Immature natural killer cell (primary cell): ENCODE data around the gene H6PD. TPM values are rescaled to one million over a fixed set of nuclear protein-coding genes. Genes with fewer than 3 reads are reported as not detected.

Source experiments
- DNase-seq, 3 donors: peaks; one replicate each; pipeline ENCODE4 v3.0.0; 2022; ENCODE audit warnings: mixed read lengths in 1 of 3
- H3K27ac Mint-ChIP-seq, 6 donors: one replicate each; pipeline ENCODE4 v1.8.0; 2020; ENCODE audit warnings: mixed read lengths in 6 of 6, mild to moderate bottlenecking in 5 of 6, inconsistent platforms in 4 of 6, moderate library complexity in 3 of 6
- H3K27me3 Mint-ChIP-seq, 3 donors: one replicate each; pipeline ENCODE4 v1.8.0; 2020 to 2021; ENCODE audit warnings: low read depth in 3 of 3, mild to moderate bottlenecking in 3 of 3, mixed read lengths in 3 of 3, moderate library complexity in 3 of 3, inconsistent platforms in 1 of 3
- H3K36me3 Mint-ChIP-seq, 3 donors: one replicate each; pipeline ENCODE4 v1.8.0; 2020; ENCODE audit warnings: mixed read lengths in 3 of 3, inconsistent platforms in 2 of 3, mild to moderate bottlenecking in 2 of 3
- H3K4me1 Mint-ChIP-seq, 2 donors: one replicate each; pipeline ENCODE4 v1.8.0; 2020; ENCODE audit warnings: inconsistent platforms in 2 of 2, mild to moderate bottlenecking in 2 of 2, mixed read lengths in 2 of 2, moderate library complexity in 1 of 2
- H3K4me3 Mint-ChIP-seq, 5 donors: one replicate each; pipeline ENCODE4 v1.8.0; 2020; ENCODE audit warnings: mild to moderate bottlenecking in 5 of 5, mixed read lengths in 5 of 5, inconsistent platforms in 3 of 5, moderate library complexity in 3 of 5
- H3K9me3 Mint-ChIP-seq, 6 donors: one replicate each; pipeline ENCODE4 v1.8.0; 2020; ENCODE audit warnings: mild to moderate bottlenecking in 6 of 6, mixed read lengths in 6 of 6, inconsistent platforms in 4 of 6, moderate library complexity in 3 of 6
- polyA plus RNA-seq, 3 donors: library from polyadenylated mRNA; unstranded; fragments of 300-500 nt; fragmentation: Illumina TruSeq; gene quantifications; one replicate each; pipeline ENCODE4 v1.2.3, GENCODE V29; 2021

Gene H6PD
- polyA plus RNA-seq, 3 donors from 2014 or later, result 6.2 to 15.4 (median 9.0) TPM

- no peak overlapping the region for H3K4me3 Mint-ChIP-seq
- H3K27me3 Mint-ChIP-seq, result peaks cover 0 to 5% (median 5%) of the 10 kb centered on the region in 3 donors
Measured at GRCh38 chr1:9222846-9223625, 11.5 kb upstream of the H6PD start.

GRCh38 chr1:9224664-9225410 is 9.7 kb upstream of the H6PD start:
- DNase-seq, result no peak
- H3K36me3 Mint-ChIP-seq, result peaks cover 0 to 4% (median 0%) of the 10 kb centered on the region in 3 donors
- no peak overlapping the region for H3K27ac Mint-ChIP-seq
- no peaks in the 10 kb centered on the region for H3K9me3 Mint-ChIP-seq
- no peaks in the 10 kb centered on the region for H3K4me1 Mint-ChIP-seq
- no peak overlapping the region for H3K4me3 Mint-ChIP-seq
- peaks cover 0 to 9% (median 5%) of the 10 kb centered on the region in 3 donors for H3K27me3 Mint-ChIP-seq

More at GRCh38 chr1:9222846-9223625, 11.5 kb upstream of the H6PD start:
- no peak for DNase-seq
- peaks cover 0 to 4% (median 0%) of the 10 kb centered on the region in 3 donors for H3K36me3 Mint-ChIP-seq
- H3K9me3 Mint-ChIP-seq, result no peaks in the 10 kb centered on the region
- no peaks in the 10 kb centered on the region for H3K4me1 Mint-ChIP-seq
- H3K27ac Mint-ChIP-seq, result no peak overlapping the region

- H3K27ac Mint-ChIP-seq, result no peak overlapping the region
Measured at GRCh38 chr1:9225411-9225785, 9.2 kb upstream of the H6PD start.

GRCh38 chr1:9228609-9229008 is 6.0 kb upstream of the H6PD start:
- Mint-ChIP-seq H3K27me3 (peaks cover 0 to 6% (median 3%) of the 10 kb centered on the region in 3 donors), H3K4me3 (no peak overlapping the region), H3K36me3 (no peaks in the 10 kb centered on the region), H3K4me1 (peaks cover 0 to 3% of the 10 kb centered on the region in 2 donors), H3K9me3 (no peaks in the 10 kb centered on the region), H3K27ac (no peak overlapping the region)
- DNase-seq, result no peak

More at GRCh38 chr1:9225411-9225785, 9.2 kb upstream of the H6PD start:
- no peak for DNase-seq
- H3K4me3 Mint-ChIP-seq, result no peak overlapping the region
- no peaks in the 10 kb centered on the region for H3K4me1 Mint-ChIP-seq
- no peaks in the 10 kb centered on the region for H3K9me3 Mint-ChIP-seq
- peaks cover 0 to 4% (median 0%) of the 10 kb centered on the region in 3 donors for H3K36me3 Mint-ChIP-seq
- H3K27me3 Mint-ChIP-seq, result peaks cover 0 to 9% (median 5%) of the 10 kb centered on the region in 3 donors

- Mint-ChIP-seq H3K4me3 (no peak overlapping the region), H3K36me3 (no peaks in the 10 kb centered on the region), H3K27ac (no peak overlapping the region), H3K4me1 (peaks cover 5 to 8% of the 10 kb centered on the region in 2 donors), H3K27me3 (peaks cover 0 to 9% (median 5%) of the 10 kb centered on the region in 3 donors), H3K9me3 (no peaks in the 10 kb centered on the region)
- no peak for DNase-seq
Measured at GRCh38 chr1:9229549-9229948, 5.0 kb upstream of the H6PD start.

- no peak for DNase-seq
- no peaks in the 10 kb centered on the region for H3K9me3 Mint-ChIP-seq
- peaks cover 5 to 13% of the 10 kb centered on the region in 2 donors for H3K4me1 Mint-ChIP-seq
- peaks cover 0 to 11% (median 5%) of the 10 kb centered on the region in 3 donors for H3K27me3 Mint-ChIP-seq
- H3K36me3 Mint-ChIP-seq, result no peaks in the 10 kb centered on the region
- H3K4me3 Mint-ChIP-seq, result no peak overlapping the region
- H3K27ac Mint-ChIP-seq, result peak overlapping the region in 1 of 6 donors; percentile 21
Measured at GRCh38 chr1:9230869-9231533, 3.6 kb upstream of the H6PD start.

- H3K9me3 Mint-ChIP-seq, result no peaks in the 10 kb centered on the region
- DNase-seq, result no peak
- H3K36me3 Mint-ChIP-seq, result no peaks in the 10 kb centered on the region
- peak overlapping the region in 2 of 5 donors; percentile 5 to 32 for H3K4me3 Mint-ChIP-seq
- peaks cover 9 to 16% of the 10 kb centered on the region in 2 donors for H3K4me1 Mint-ChIP-seq
- peak overlapping the region in 3 of 6 donors; percentile 17 to 45 (median 31) for H3K27ac Mint-ChIP-seq
- H3K27me3 Mint-ChIP-seq, result peaks cover 0 to 11% (median 7%) of the 10 kb centered on the region in 3 donors
Measured at GRCh38 chr1:9231648-9232332, 2.8 kb upstream of the H6PD start.

- H3K27me3 Mint-ChIP-seq, result peaks cover 0 to 10% (median 9%) of the 10 kb centered on the region in 3 donors
- H3K4me1 Mint-ChIP-seq, result peaks cover 22 to 27% of the 10 kb centered on the region in 2 donors
- no peaks in the 10 kb centered on the region for H3K9me3 Mint-ChIP-seq
- H3K27ac Mint-ChIP-seq, result peak overlapping the region in 2 of 6 donors; percentile 95 to 96
- H3K4me3 Mint-ChIP-seq, result peak overlapping the region; percentile 27 to 95 (median 91)
- DNase-seq, result no peak
- no peaks in the 10 kb centered on the region for H3K36me3 Mint-ChIP-seq
Measured at GRCh38 chr1:9233241-9233941, 1.2 kb upstream of the H6PD start.

GRCh38 chr1:9233942-9234222 is 692 bp upstream of the H6PD start:
- Mint-ChIP-seq H3K9me3 (no peaks in the 10 kb centered on the region), H3K36me3 (no peaks in the 10 kb centered on the region), H3K27ac (peak overlapping the region; percentile 94 to 98 (median 96)), H3K4me1 (peaks cover 27 to 31% of the 10 kb centered on the region in 2 donors), H3K4me3 (peak overlapping the region; percentile 91 to 98 (median 95)), H3K27me3 (peaks cover 3 to 11% (median 9%) of the 10 kb centered on the region in 3 donors)
- no peak for DNase-seq

- peaks cover 0 to 1% (median 0%) of the 10 kb centered on the region in 6 donors for H3K9me3 Mint-ChIP-seq
- H3K4me3 Mint-ChIP-seq, result peak overlapping the region; percentile 84 to 88 (median 86)
- H3K36me3 Mint-ChIP-seq, result no peaks in the 10 kb centered on the region
- H3K27ac Mint-ChIP-seq, result peak overlapping the region; percentile 86 to 93 (median 90)
- peaks cover 3 to 13% (median 11%) of the 10 kb centered on the region in 3 donors for H3K27me3 Mint-ChIP-seq
- H3K4me1 Mint-ChIP-seq, result peaks cover 39 to 43% of the 10 kb centered on the region in 2 donors
- DNase-seq, result no peak
Measured at GRCh38 chr1:9235096-9235459, 504 bp downstream of the H6PD start.

- Mint-ChIP-seq H3K4me1 (peaks cover 44 to 48% of the 10 kb centered on the region in 2 donors), H3K9me3 (peaks cover 0 to 1% (median 0%) of the 10 kb centered on the region in 6 donors), H3K27me3 (peaks cover 3 to 13% (median 11%) of the 10 kb centered on the region in 3 donors), H3K27ac (peak overlapping the region; percentile 86 to 93 (median 90)), H3K36me3 (no peaks in the 10 kb centered on the region), H3K4me3 (peak overlapping the region; percentile 84 to 88 (median 86))
- DNase-seq, result no peak
Measured at GRCh38 chr1:9235560-9235959, 986 bp downstream of the H6PD start.

- Mint-ChIP-seq H3K9me3 (peaks cover 0 to 1% (median 0%) of the 10 kb centered on the region in 6 donors), H3K27me3 (peaks cover 3 to 12% (median 8%) of the 10 kb centered on the region in 3 donors), H3K36me3 (peaks cover 0 to 6% (median 3%) of the 10 kb centered on the region in 3 donors), H3K4me1 (peaks cover 47 to 55% of the 10 kb centered on the region in 2 donors), H3K4me3 (peak overlapping the region in 3 of 5 donors; percentile 4 to 45 (median 6)), H3K27ac (peak overlapping the region in 2 of 6 donors; percentile 6 to 16)
- DNase-seq, result no peak
Measured at GRCh38 chr1:9238134-9238533, 3.6 kb downstream of the H6PD start.
